Spleen (tissue), 11 donors: ENCODE measurements around the gene SUMO2. TPM values are rescaled to one million over a fixed set of nuclear protein-coding genes. Genes with fewer than 3 reads are reported as not detected.

ENCODE experiments used
- DNase-seq: peaks from one replicate; pipeline ENCODE4 v3.0.0-alpha.2; 2020
- H3K27ac ChIP-seq, 8 donors: fragments of 200-600 bp; sonication (generic) in 7 of 8; 1 replicate in 4 of 8; 2 replicates in 4 of 8; pipeline versions ENCODE4 v1.5.0 to v1.8.0; 2016 to 2021; ENCODE audit warnings: inconsistent platforms in 4 of 8, mild to moderate bottlenecking in 4 of 8, moderate library complexity in 1 of 8
- H3K27me3 ChIP-seq, 7 donors: fragments of 200-600 bp; sonication (generic) in 6 of 7; replicated peaks in 1 of 7; 1 replicate in 4 of 7; 2 replicates in 3 of 7; pipeline versions ENCODE4 v1.5.0 to v1.8.0; 2016 to 2021; ENCODE audit warnings: inconsistent platforms in 3 of 7, mild to moderate bottlenecking in 1 of 7
- H3K36me3 ChIP-seq, 6 donors: fragments of 200-600 bp; sonication (generic) in 5 of 6; 1 replicate in 4 of 6; 2 replicates in 2 of 6; pipeline versions ENCODE4 v1.5.0 to v1.8.0; 2016 to 2021; ENCODE audit warnings: inconsistent platforms in 2 of 6
- H3K4me1 ChIP-seq, 6 donors: fragments of 200-600 bp; sonication (generic) in 5 of 6; 1 replicate in 3 of 6; 2 replicates in 3 of 6; pipeline versions ENCODE4 v1.5.0 to v1.8.0; 2016 to 2021; ENCODE audit warnings: inconsistent platforms in 3 of 6
- H3K4me3 ChIP-seq, 8 donors: fragments of 200-600 bp; sonication (generic) in 7 of 8; 1 replicate in 4 of 8; 2 replicates in 4 of 8; pipeline versions ENCODE4 v1.5.0 to v1.8.0; 2016 to 2021; ENCODE audit warnings: inconsistent platforms in 4 of 8, mild to moderate bottlenecking in 4 of 8, moderate library complexity in 2 of 8
- H3K9me3 ChIP-seq, 8 donors: fragments of 200-600 bp; sonication (generic) in 7 of 8; 1 replicate in 4 of 8; 2 replicates in 4 of 8; pipeline versions ENCODE4 v1.5.0 to v1.8.0; 2016 to 2021; ENCODE audit warnings: inconsistent platforms in 4 of 8
- CTCF ChIP-seq, 11 experiments: fragments of 200-600 bp in 7 of 11; fragments of 450-650 bp in 4 of 11; sonication (generic) in 4 of 11; IDR thresholded peaks in 8 of 11; conservative IDR thresholded peaks in 3 of 11; 1 replicate in 7 of 11; 2 replicates in 4 of 11; pipeline versions ENCODE4 v1.4.0 to v1.8.0; 2016 to 2021; ENCODE audit warnings: antibody characterized with exemption in 11 of 11, inconsistent platforms in 4 of 11, mild to moderate bottlenecking in 1 of 11
- POLR2A ChIP-seq, 3 donors: fragments of 450-650 bp; IDR thresholded peaks; one replicate each; pipeline ENCODE4 v1.5.1; 2017; ENCODE audit warnings: antibody characterized with exemption in 3 of 3, mild to moderate bottlenecking in 1 of 3
- POLR2AphosphoS5 ChIP-seq, 3 donors: sonication (generic); formaldehyde crosslinking; IDR thresholded peaks; one replicate each; pipeline ENCODE4 v1.5.1; 2017; ENCODE audit warnings: antibody characterized with exemption in 3 of 3
- WGBS, 5 donors: extraction: QIAGEN DNeasy Blood & Tissue Kit in 3 of 5; methylation state at CpG; one replicate each; pipeline versions ENCODE4 v1.1.5 to v1.1.7; 2013 to 2018; 5-methylcytosine and 5-hydroxymethylcytosine counted together
- intact Hi-C: fragments of 100-400 bp; cut with DNase I; formaldehyde crosslinking; loops from one replicate; pipeline ENCODE4 v1.15.0; 2023; ENCODE audit warnings: low total_unique reads
- polyA plus RNA-seq, 3 donors: library from polyadenylated mRNA; stranded (reverse); fragments of 200-250 nt; gene quantifications; one replicate each; pipeline ENCODE4 v1.2.1, GENCODE V29; 2013
- total RNA-seq, 7 donors: library from RNA; depleted of rRNA in 3 of 7; stranded (reverse); fragments of >200 nt in 3 of 7; fragmentation: NEBNext Ultra II Directional in 4 of 7; extraction: Animal tissue kit (Norgen Biotek cat#: 25700) in 4 of 7; gene quantifications; one replicate each; pipeline versions ENCODE4 v1.1.0 to v1.2.1, GENCODE V29; 2016 to 2021
- donor health status: healthy with polysubstance abuse.
- donor health status: DM: no; HTN: no; CAD: no; lungs with moderate emphysema.
- donor health status: DM: no; HTN: no; CAD: no.
- donor health status: Bipolar disorder and iron deficiency.
- donor health status: healthy.
- donor health status: DM: no; HTN: no; CAD: no.
- donor health status: DM: yes; HTN: yes; CAD: no.

Gene SUMO2
- total and polyA plus RNA-seq, 10 donors: 67.7 to 310 (median 122) TPM

- Histone ChIP-seq H3K4me3 (no peak overlapping the region), H3K36me3 (no peaks in the 10 kb centered on the region), H3K27me3 (no peaks in the 10 kb centered on the region), H3K27ac (no peak overlapping the region), H3K4me1 (peaks cover 5 to 18% (median 11%) of the 10 kb centered on the region in 6 donors), H3K9me3 (no peaks in the 10 kb centered on the region)
- intact Hi-C loops: loop anchor here (10.0 kb wide), 1 partner anchor 235 kb away; no protein-coding TSS in a partner anchor
- WGBS, 5 donors: 89 to 97% (median 94%) methylated on average over 6 of the region's 6 CpGs
- no peak for TF ChIP-seq POLR2A (IDR thresholded peaks at IDR 0.05)
- TF ChIP-seq POLR2AphosphoS5 (IDR thresholded peaks at IDR 0.05): no peak
- TF ChIP-seq CTCF (IDR thresholded peaks at IDR 0.05 in 8 of 11, conservative IDR thresholded peaks at IDR 0.05 in 3 of 11): no peak
- no peak for DNase-seq
Measured at GRCh38 chr17:75199886-75200618, 17.3 kb upstream of the SUMO2 start.

- WGBS, 5 donors: 90 to 95% (median 93%) methylated on average over 4 of the region's 5 CpGs
- Histone ChIP-seq H3K4me3 (no peak overlapping the region), H3K9me3 (no peaks in the 10 kb centered on the region), H3K27ac (no peak overlapping the region), H3K4me1 (no peaks in the 10 kb centered on the region), H3K36me3 (no peaks in the 10 kb centered on the region), H3K27me3 (no peaks in the 10 kb centered on the region)
- no peak for DNase-seq
- intact Hi-C loops: no loop called here
- TF ChIP-seq POLR2A (IDR thresholded peaks at IDR 0.05): no peak
- TF ChIP-seq CTCF (IDR thresholded peaks at IDR 0.05 in 8 of 11, conservative IDR thresholded peaks at IDR 0.05 in 3 of 11): no peak
- no peak for TF ChIP-seq POLR2AphosphoS5 (IDR thresholded peaks at IDR 0.05)
Measured at GRCh38 chr17:75194879-75195278, 12.1 kb upstream of the SUMO2 start.

- no peaks in the 10 kb centered on the region for H3K36me3 ChIP-seq
Measured at GRCh38 chr17:75191584-75191983, 8.8 kb upstream of the SUMO2 start.

More at GRCh38 chr17:75191584-75191983, 8.8 kb upstream of the SUMO2 start:
- TF ChIP-seq POLR2AphosphoS5 (IDR thresholded peaks at IDR 0.05): no peak
- TF ChIP-seq POLR2A (IDR thresholded peaks at IDR 0.05): no peak
- TF ChIP-seq CTCF (IDR thresholded peaks at IDR 0.05 in 8 of 11, conservative IDR thresholded peaks at IDR 0.05 in 3 of 11): no peak
- Histone ChIP-seq H3K4me1 (no peaks in the 10 kb centered on the region), H3K27ac (no peak overlapping the region), H3K27me3 (no peaks in the 10 kb centered on the region), H3K4me3 (no peak overlapping the region), H3K9me3 (no peaks in the 10 kb centered on the region)
- WGBS, 5 donors: 61 to 83% (median 69%) methylated on average over 4 of the region's 4 CpGs
- no peak for DNase-seq
- intact Hi-C loops: no loop called here
